Activated T-cell treated with anti-CD3 and anti-CD28 coated beads, Interleukin-2, amount 50 U/mL, for 72 hours (primary cell): Measurements from ENCODE around the gene SHMT1. TPM values are rescaled to one million over a fixed set of nuclear protein-coding genes. Genes with fewer than 3 reads are reported as not detected.
A peak's percentile ranks its signal among the peaks of the same experiment; 100 is the strongest.
"Not testable (repeated sequence)": the region's sequence is repeated elsewhere in the genome, so short reads cannot be mapped to it uniquely, and the experiment has no call there.

Source experiments
- ATAC-seq, 2 donors: fragments of 150-1000 bp; cut with Tn5 transposase; replicated peaks in 1 of 2; 2 replicates each; pipeline ENCODE4 v1.10.0; 2021; ENCODE audit warnings: moderate library complexity in 2 of 2, mild to moderate bottlenecking in 1 of 2
- DNase-seq, 2 donors: peaks; one replicate each; pipeline ENCODE4 v3.0.0; 2021 to 2022; ENCODE audit warnings: mixed read lengths in 1 of 2
- H3K27ac Mint-ChIP-seq: one replicate; pipeline ENCODE4 v1.8.0; 2022; ENCODE audit warnings: mild to moderate bottlenecking, moderate library complexity, mixed read lengths
- H3K27me3 Mint-ChIP-seq: one replicate; pipeline ENCODE4 v1.8.0; 2022; ENCODE audit warnings: low read depth, mixed read lengths
- H3K36me3 Mint-ChIP-seq, 2 donors: one replicate each; pipeline ENCODE4 v1.8.0; 2022; ENCODE audit warnings: mixed read lengths in 2 of 2, mild to moderate bottlenecking in 1 of 2; ENCODE audit not compliant: insufficient read depth in 2 of 2
- H3K4me1 Mint-ChIP-seq: one replicate; pipeline ENCODE4 v1.8.0; 2022; ENCODE audit warnings: low read depth, mixed read lengths
- H3K4me3 Mint-ChIP-seq, 2 donors: one replicate each; pipeline ENCODE4 v1.8.0; 2022; ENCODE audit warnings: mild to moderate bottlenecking in 2 of 2, mixed read lengths in 2 of 2, moderate library complexity in 2 of 2
- H3K9me3 Mint-ChIP-seq, 2 donors: one replicate each; pipeline ENCODE4 v1.8.0; 2022; ENCODE audit warnings: mixed read lengths in 2 of 2
- total RNA-seq, 2 donors: library from RNA; stranded (reverse); gene quantifications; one replicate each; pipeline ENCODE4 v1.2.3, GENCODE V29; 2022

The SHMT1 gene
- total RNA-seq, 2 donors from 2014 or later = 37.3 to 65.6 TPM

GRCh38 chr17:18370761-18371160 is 7.4 kb upstream of the SHMT1 start:
- no peaks in the 10 kb centered on the region for H3K4me1 Mint-ChIP-seq
- no peaks in the 10 kb centered on the region for H3K27me3 Mint-ChIP-seq
- no peak overlapping the region for H3K4me3 Mint-ChIP-seq
- H3K36me3 Mint-ChIP-seq = no peaks in the 10 kb centered on the region
- DNase-seq (no peak), ATAC-seq (no peak)
- no peak overlapping the region for H3K27ac Mint-ChIP-seq
- H3K9me3 Mint-ChIP-seq = no peaks in the 10 kb centered on the region

- DNase-seq = no peak
Observed at GRCh38 chr17:18368946-18369345, 5.6 kb upstream of the SHMT1 start.

GRCh38 chr17:18364166-18364565 is 816 bp upstream of the SHMT1 start:
- Mint-ChIP-seq H3K27me3 (no peaks in the 10 kb centered on the region), H3K9me3 (no peaks in the 10 kb centered on the region), H3K27ac (no peak overlapping the region), H3K4me1 (peaks cover 31% of the 10 kb centered on the region), H3K36me3 (peaks cover 0 to 6% of the 10 kb centered on the region in 2 donors), H3K4me3 (no peak overlapping the region)
- no peak for ATAC-seq
- no peak for DNase-seq

More at GRCh38 chr17:18368946-18369345, 5.6 kb upstream of the SHMT1 start:
- Mint-ChIP-seq H3K4me3 (no peak overlapping the region), H3K36me3 (no peaks in the 10 kb centered on the region), H3K27ac (no peak overlapping the region), H3K9me3 (no peaks in the 10 kb centered on the region), H3K4me1 (no peaks in the 10 kb centered on the region), H3K27me3 (no peaks in the 10 kb centered on the region)
- ATAC-seq = no peak

GRCh38 chr17:18362698-18363100 is 651 bp downstream of the SHMT1 start:
- no peaks in the 10 kb centered on the region for H3K27me3 Mint-ChIP-seq
- H3K4me3 Mint-ChIP-seq = peak overlapping the region; percentile 86 to 94
- H3K4me1 Mint-ChIP-seq = peaks cover 31% of the 10 kb centered on the region
- no peaks in the 10 kb centered on the region for H3K9me3 Mint-ChIP-seq
- H3K27ac Mint-ChIP-seq = no peak overlapping the region
- DNase-seq (peak; percentile 6 to 14), ATAC-seq (peak in 1 of 2 donors; percentile 1)
- peaks cover 0 to 9% of the 10 kb centered on the region in 2 donors for H3K36me3 Mint-ChIP-seq

GRCh38 chr17:18361837-18362697 is 1.3 kb downstream of the SHMT1 start:
- Mint-ChIP-seq H3K27ac (no peak overlapping the region), H3K4me1 (peaks cover 31% of the 10 kb centered on the region), H3K9me3 (no peaks in the 10 kb centered on the region), H3K4me3 (peak overlapping the region; percentile 86 to 94), H3K27me3 (no peaks in the 10 kb centered on the region), H3K36me3 (peaks cover 0 to 9% of the 10 kb centered on the region in 2 donors)
- ATAC-seq = no peak
- no peak for DNase-seq

GRCh38 chr17:18360518-18360917 is 2.8 kb downstream of the SHMT1 start:
- no peak for ATAC-seq
- Mint-ChIP-seq H3K9me3 (no peaks in the 10 kb centered on the region), H3K4me3 (peak overlapping the region in 1 of 2 donors; percentile 29), H3K36me3 (peaks cover 0 to 12% of the 10 kb centered on the region in 2 donors), H3K27ac (no peak overlapping the region), H3K4me1 (peaks cover 31% of the 10 kb centered on the region), H3K27me3 (no peaks in the 10 kb centered on the region)
- DNase-seq = no peak

GRCh38 chr17:18356624-18357023 is 6.7 kb downstream of the SHMT1 start:
- peaks cover 16% of the 10 kb centered on the region for H3K4me1 Mint-ChIP-seq
- peaks cover 4 to 20% of the 10 kb centered on the region in 2 donors for H3K36me3 Mint-ChIP-seq
- no peak overlapping the region for H3K4me3 Mint-ChIP-seq
- H3K27ac Mint-ChIP-seq = no peak overlapping the region
- ATAC-seq (no peak), DNase-seq (no peak)
- H3K9me3 Mint-ChIP-seq = no peaks in the 10 kb centered on the region
- H3K27me3 Mint-ChIP-seq = no peaks in the 10 kb centered on the region

- peaks cover 4 to 13% of the 10 kb centered on the region in 2 donors for H3K36me3 Mint-ChIP-seq
- ATAC-seq (no peak), DNase-seq (no peak)
- H3K27me3 Mint-ChIP-seq = no peaks in the 10 kb centered on the region
- H3K4me1 Mint-ChIP-seq = no peaks in the 10 kb centered on the region
- no peak overlapping the region for H3K4me3 Mint-ChIP-seq
- no peaks in the 10 kb centered on the region for H3K9me3 Mint-ChIP-seq
- H3K27ac Mint-ChIP-seq = no peak overlapping the region
Observed at GRCh38 chr17:18353541-18353940, 9.8 kb downstream of the SHMT1 start.

GRCh38 chr17:18344021-18344420 is 19.3 kb downstream of the SHMT1 start:
- H3K27ac Mint-ChIP-seq = no peak overlapping the region
- ATAC-seq (no peak), DNase-seq (no peak)
- H3K9me3 Mint-ChIP-seq = no peaks in the 10 kb centered on the region
- H3K4me1 Mint-ChIP-seq = no peaks in the 10 kb centered on the region
- no peaks in the 10 kb centered on the region for H3K27me3 Mint-ChIP-seq
- no peak overlapping the region for H3K4me3 Mint-ChIP-seq
- H3K36me3 Mint-ChIP-seq = peaks cover 2 to 32% of the 10 kb centered on the region in 2 donors

GRCh38 chr17:18339933-18340332 is 23.4 kb downstream of the SHMT1 start:
- no peak overlapping the region for H3K4me3 Mint-ChIP-seq
- H3K4me1 Mint-ChIP-seq = no peaks in the 10 kb centered on the region
- ATAC-seq (no peak), DNase-seq (no peak)
- no peaks in the 10 kb centered on the region for H3K9me3 Mint-ChIP-seq
- H3K36me3 Mint-ChIP-seq = peaks cover 6 to 20% of the 10 kb centered on the region in 2 donors
- H3K27me3 Mint-ChIP-seq = no peaks in the 10 kb centered on the region
- no peak overlapping the region for H3K27ac Mint-ChIP-seq

GRCh38 chr17:18338158-18338557 is 25.2 kb downstream of the SHMT1 start:
- not testable (repeated sequence) for DNase-seq, H3K27me3 Mint-ChIP-seq, H3K4me3 Mint-ChIP-seq, ATAC-seq, H3K4me1 Mint-ChIP-seq, H3K27ac Mint-ChIP-seq, H3K9me3 Mint-ChIP-seq
- H3K36me3 Mint-ChIP-seq = peaks cover 6 to 18% of the 10 kb centered on the region in 2 donors

- peaks cover 0 to 10% of the 10 kb centered on the region in 2 donors for H3K36me3 Mint-ChIP-seq
- DNase-seq (no peak), ATAC-seq (peak; percentile 26 to 68)
- no peaks in the 10 kb centered on the region for H3K27me3 Mint-ChIP-seq
- peaks cover 14% of the 10 kb centered on the region for H3K4me1 Mint-ChIP-seq
- H3K4me3 Mint-ChIP-seq = no peak overlapping the region
- no peak overlapping the region for H3K27ac Mint-ChIP-seq
- H3K9me3 Mint-ChIP-seq = no peaks in the 10 kb centered on the region
Observed at GRCh38 chr17:18332909-18333489, 30.4 kb downstream of the SHMT1 start.

- Mint-ChIP-seq H3K27me3 (no peaks in the 10 kb centered on the region), H3K4me3 (peak overlapping the region; percentile 13 to 24), H3K4me1 (peaks cover 14% of the 10 kb centered on the region), H3K27ac (peak overlapping the region; percentile 66), H3K9me3 (no peaks in the 10 kb centered on the region), H3K36me3 (peaks cover 0 to 10% of the 10 kb centered on the region in 2 donors)
- DNase-seq (no peak), ATAC-seq (peak in 1 of 2 donors; percentile 33)
Observed at GRCh38 chr17:18331879-18332278, 31.5 kb downstream of the SHMT1 start.
